Parathyroid adenoma (tissue), 2 donors: Measurements from ENCODE around the gene MAN2B2.

Experiments
- H2AFZ ChIP-seq: fragments of 300-600 bp; sonication (generic); one replicate; pipeline ENCODE4 v1.7.0; 2017; ENCODE audit warnings: antibody characterized with exemption, mild to moderate bottlenecking
- H3K27ac ChIP-seq: fragments of 300-600 bp; sonication (generic); one replicate; pipeline ENCODE4 v1.7.0; 2017
- H3K27me3 ChIP-seq: fragments of 300-600 bp; sonication (generic); one replicate; pipeline ENCODE4 v1.7.0; 2017; ENCODE audit warnings: low read length; ENCODE audit not compliant: control insufficient read depth, insufficient read depth
- H3K36me3 ChIP-seq: fragments of 300-600 bp; sonication (generic); one replicate; pipeline ENCODE4 v1.7.0; 2017; ENCODE audit warnings: low read length; ENCODE audit not compliant: control insufficient read depth, insufficient read depth
- H3K4me1 ChIP-seq: fragments of 300-600 bp; sonication (generic); one replicate; pipeline ENCODE4 v1.7.0; 2017; ENCODE audit warnings: control low read depth
- H3K4me2 ChIP-seq: fragments of 300-600 bp; sonication (generic); one replicate; pipeline ENCODE4 v1.7.0; 2017; ENCODE audit warnings: low read length
- H3K4me3 ChIP-seq: fragments of 300-600 bp; sonication (generic); one replicate; pipeline ENCODE4 v1.7.0; 2017; ENCODE audit warnings: low read depth, low read length
- H3K79me2 ChIP-seq: fragments of 300-600 bp; sonication (generic); one replicate; pipeline ENCODE4 v1.7.0; 2017; ENCODE audit warnings: control low read depth
- H3K9ac ChIP-seq: fragments of 300-600 bp; sonication (generic); one replicate; pipeline ENCODE4 v1.7.0; 2017; ENCODE audit warnings: mild to moderate bottlenecking
- H3K9me3 ChIP-seq: fragments of 300-600 bp; sonication (generic); one replicate; pipeline ENCODE4 v1.7.0; 2017; ENCODE audit warnings: low read length; ENCODE audit not compliant: control insufficient read depth
- TF ChIP-seq, protein P1 (sequence below): fragments of 300-600 bp; sonication (generic); IDR thresholded peaks from one replicate; pipeline ENCODE4 v1.7.0; 2017; ENCODE audit warnings: antibody characterized with exemption, mild to moderate bottlenecking
- donor health status: primary hyperparathyroidism.

MAN2B2 gene

DNA sequence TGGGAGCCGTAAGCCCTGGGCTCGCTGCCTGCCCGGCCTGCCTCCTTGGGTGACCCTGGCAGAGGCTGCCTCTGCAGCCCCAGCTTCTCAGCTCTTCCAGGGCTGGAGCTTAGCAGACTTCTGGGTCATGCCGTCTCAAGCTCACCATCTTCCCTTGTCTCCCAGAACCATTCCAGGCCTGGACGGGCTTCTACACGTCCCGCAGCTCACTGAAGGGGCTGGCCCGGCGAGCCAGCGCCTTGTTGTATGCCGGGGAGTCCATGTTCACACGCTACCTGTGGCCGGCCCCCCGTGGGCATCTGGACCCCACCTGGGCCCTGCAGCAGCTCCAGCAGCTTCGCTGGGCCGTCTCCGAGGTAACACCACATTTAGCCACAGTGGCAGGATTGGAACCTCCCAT is 22.0 kb downstream of the MAN2B2 start:
- Histone ChIP-seq H3K27ac (no peak overlapping the region), H3K36me3 (no peaks in the 10 kb centered on the region), H3K4me3 (no peak overlapping the region), H3K4me1 (no peaks in the 10 kb centered on the region), H3K9ac (no peak overlapping the region), H3K4me2 (no peak overlapping the region), H3K9me3 (no peaks in the 10 kb centered on the region), H2AFZ (no peak overlapping the region), H3K79me2 (no peaks in the 10 kb centered on the region), H3K27me3 (no peaks in the 10 kb centered on the region)
- TF ChIP-seq, protein P1, sequence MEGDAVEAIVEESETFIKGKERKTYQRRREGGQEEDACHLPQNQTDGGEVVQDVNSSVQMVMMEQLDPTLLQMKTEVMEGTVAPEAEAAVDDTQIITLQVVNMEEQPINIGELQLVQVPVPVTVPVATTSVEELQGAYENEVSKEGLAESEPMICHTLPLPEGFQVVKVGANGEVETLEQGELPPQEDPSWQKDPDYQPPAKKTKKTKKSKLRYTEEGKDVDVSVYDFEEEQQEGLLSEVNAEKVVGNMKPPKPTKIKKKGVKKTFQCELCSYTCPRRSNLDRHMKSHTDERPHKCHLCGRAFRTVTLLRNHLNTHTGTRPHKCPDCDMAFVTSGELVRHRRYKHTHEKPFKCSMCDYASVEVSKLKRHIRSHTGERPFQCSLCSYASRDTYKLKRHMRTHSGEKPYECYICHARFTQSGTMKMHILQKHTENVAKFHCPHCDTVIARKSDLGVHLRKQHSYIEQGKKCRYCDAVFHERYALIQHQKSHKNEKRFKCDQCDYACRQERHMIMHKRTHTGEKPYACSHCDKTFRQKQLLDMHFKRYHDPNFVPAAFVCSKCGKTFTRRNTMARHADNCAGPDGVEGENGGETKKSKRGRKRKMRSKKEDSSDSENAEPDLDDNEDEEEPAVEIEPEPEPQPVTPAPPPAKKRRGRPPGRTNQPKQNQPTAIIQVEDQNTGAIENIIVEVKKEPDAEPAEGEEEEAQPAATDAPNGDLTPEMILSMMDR = no peak

DNA sequence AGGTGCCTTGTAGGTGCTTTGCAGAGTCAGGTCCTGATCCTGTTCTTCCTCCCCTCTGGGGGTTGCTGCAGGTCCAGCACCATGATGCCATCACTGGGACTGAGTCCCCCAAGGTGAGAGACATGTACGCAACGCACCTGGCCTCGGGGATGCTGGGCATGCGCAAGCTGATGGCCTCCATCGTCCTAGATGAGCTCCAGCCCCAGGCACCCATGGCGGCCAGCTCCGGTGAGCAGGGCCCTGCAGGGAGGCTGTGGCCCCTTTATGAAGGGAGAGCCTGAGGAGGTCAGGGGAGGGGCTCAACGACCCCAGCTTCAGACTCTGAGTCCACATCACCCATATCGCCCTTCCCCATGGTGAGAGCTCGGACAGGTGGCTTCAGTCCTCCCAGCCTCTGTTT is 23.1 kb downstream of the MAN2B2 start:
- Histone ChIP-seq H2AFZ (no peak overlapping the region), H3K9ac (no peak overlapping the region), H3K9me3 (no peaks in the 10 kb centered on the region), H3K4me3 (no peak overlapping the region), H3K4me1 (no peaks in the 10 kb centered on the region), H3K79me2 (no peaks in the 10 kb centered on the region), H3K36me3 (no peaks in the 10 kb centered on the region), H3K27me3 (no peaks in the 10 kb centered on the region), H3K27ac (no peak overlapping the region), H3K4me2 (no peak overlapping the region)
- TF ChIP-seq, protein P1 = no peak

DNA sequence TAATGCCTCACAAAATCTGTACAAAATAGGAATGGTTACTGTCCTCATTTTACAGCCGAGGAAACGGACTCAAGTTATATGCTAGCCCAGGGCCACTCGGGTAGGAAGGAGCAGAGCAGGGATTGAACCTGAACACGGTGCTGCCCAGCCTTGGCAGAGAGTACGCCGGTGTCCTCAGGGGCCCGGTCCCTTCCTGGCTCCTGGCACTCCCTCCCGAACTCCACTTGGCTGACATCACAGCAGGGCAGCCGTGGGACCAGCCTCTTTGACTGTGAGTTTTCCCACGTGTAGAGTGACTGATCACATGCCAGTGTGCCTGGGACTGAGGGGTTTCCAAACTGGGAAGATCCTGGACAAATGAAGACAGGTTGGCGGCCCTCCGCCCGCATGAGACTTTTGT is 23.7 kb downstream of the MAN2B2 start:
- TF ChIP-seq, protein P1 = no peak
- no peak overlapping the region for H2AFZ ChIP-seq
- no peak overlapping the region for H3K9ac ChIP-seq
- H3K4me1 ChIP-seq = no peaks in the 10 kb centered on the region
- H3K36me3 ChIP-seq = no peaks in the 10 kb centered on the region
- H3K9me3 ChIP-seq = no peaks in the 10 kb centered on the region
- H3K4me2 ChIP-seq = no peak overlapping the region
- no peak overlapping the region for H3K27ac ChIP-seq
- H3K4me3 ChIP-seq = no peak overlapping the region
- H3K79me2 ChIP-seq = no peaks in the 10 kb centered on the region
- no peaks in the 10 kb centered on the region for H3K27me3 ChIP-seq

DNA sequence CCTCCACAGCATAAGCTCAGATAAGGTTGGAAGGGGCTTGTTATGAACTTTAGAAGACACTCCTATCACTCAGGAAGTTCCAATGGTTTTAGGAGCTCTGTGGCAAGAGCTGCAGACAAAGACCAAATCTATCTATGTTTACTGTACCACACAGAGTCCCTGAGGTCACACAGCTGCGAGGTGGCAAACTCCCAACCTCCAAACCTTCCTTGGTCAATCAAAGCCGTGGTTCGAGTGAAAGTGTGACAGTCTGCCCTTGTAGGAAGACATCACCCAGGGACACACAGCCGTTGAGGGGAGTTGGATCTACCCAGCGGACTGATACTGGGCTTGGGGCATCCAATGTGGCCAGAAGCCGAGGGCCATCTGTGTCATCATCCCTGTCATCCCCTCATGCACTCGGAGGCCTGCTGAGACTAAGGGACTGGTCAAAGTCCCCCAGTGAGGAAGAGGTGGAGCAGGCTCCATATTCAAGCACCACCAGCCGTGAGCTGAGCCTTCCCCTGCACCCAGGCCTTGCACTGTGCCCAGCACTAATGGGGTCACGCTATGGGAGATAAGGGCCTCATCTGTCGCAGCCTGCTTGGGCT is 26.8 kb downstream of the MAN2B2 start:
- H3K27ac ChIP-seq = no peak overlapping the region
- no peaks in the 10 kb centered on the region for H3K79me2 ChIP-seq
- no peaks in the 10 kb centered on the region for H3K36me3 ChIP-seq
- H3K4me1 ChIP-seq = no peaks in the 10 kb centered on the region
- TF ChIP-seq, protein P1 = no peak
- H3K9ac ChIP-seq = no peak overlapping the region
- H2AFZ ChIP-seq = no peak overlapping the region
- H3K4me2 ChIP-seq = no peak overlapping the region
- H3K4me3 ChIP-seq = no peak overlapping the region
- H3K27me3 ChIP-seq = no peaks in the 10 kb centered on the region
- H3K9me3 ChIP-seq = no peaks in the 10 kb centered on the region

DNA sequence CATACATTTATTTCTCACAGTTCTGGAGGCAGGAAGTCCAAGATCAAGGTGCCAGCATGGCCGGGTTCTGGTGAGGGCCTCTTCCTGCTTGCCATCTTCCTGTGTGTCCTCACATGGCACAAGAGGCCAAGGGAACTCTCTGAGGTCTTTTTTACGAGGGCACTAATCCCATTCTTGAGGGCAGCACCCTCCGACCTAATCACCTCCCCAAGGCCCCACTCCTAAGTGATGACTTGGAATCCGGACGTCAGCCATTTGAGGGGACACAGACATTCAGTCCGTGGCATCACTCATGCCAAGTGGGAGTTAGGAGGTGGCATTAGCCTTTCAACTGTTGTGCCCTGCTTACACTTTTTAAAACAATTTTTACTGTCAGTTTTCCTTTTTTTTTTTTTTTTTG is 27.3 kb downstream of the MAN2B2 start:
- H3K9ac ChIP-seq = no peak overlapping the region
- no peaks in the 10 kb centered on the region for H3K4me1 ChIP-seq
- no peak overlapping the region for H3K4me2 ChIP-seq
- H3K9me3 ChIP-seq = no peaks in the 10 kb centered on the region
- H2AFZ ChIP-seq = no peak overlapping the region
- no peaks in the 10 kb centered on the region for H3K79me2 ChIP-seq
- TF ChIP-seq, protein P1 = no peak
- H3K4me3 ChIP-seq = no peak overlapping the region
- no peak overlapping the region for H3K27ac ChIP-seq
- H3K27me3 ChIP-seq = no peaks in the 10 kb centered on the region
- no peaks in the 10 kb centered on the region for H3K36me3 ChIP-seq
